Thymus (tissue), 11 donors: ENCODE measurements around the gene ASH1L. TPM values are rescaled to one million over a fixed set of nuclear protein-coding genes. Genes with fewer than 3 reads are reported as not detected.
A peak's percentile ranks its signal among the peaks of the same experiment; 100 is the strongest.

Experiments used
- DNase-seq, 9 donors: peaks; one replicate each; pipeline ENCODE4 v3.0.0-alpha.2; 2013; ENCODE audit warnings: low spot score in 9 of 9, low read depth in 6 of 9, missing footprints in 1 of 9
- H3K27ac ChIP-seq, 2 donors: one replicate each; pipeline ENCODE4 v1.5.1; 2013; ENCODE audit warnings: control low read depth in 1 of 2, low read depth in 1 of 2, low read length in 1 of 2, mild to moderate bottlenecking in 1 of 2, moderate library complexity in 1 of 2
- H3K27me3 ChIP-seq, 2 donors: one replicate each; pipeline ENCODE4 v1.5.1; 2013; ENCODE audit warnings: low read length in 1 of 2; ENCODE audit not compliant: control insufficient read depth in 2 of 2, insufficient read depth in 1 of 2
- H3K36me3 ChIP-seq, 2 donors: one replicate each; pipeline ENCODE4 v1.5.1; 2013; ENCODE audit warnings: low read length in 1 of 2, mild to moderate bottlenecking in 1 of 2, moderate library complexity in 1 of 2; ENCODE audit not compliant: control insufficient read depth in 2 of 2, insufficient read depth in 2 of 2
- H3K4me1 ChIP-seq, 2 donors: one replicate each; pipeline ENCODE4 v1.5.1; 2013; ENCODE audit warnings: low read length in 2 of 2; ENCODE audit not compliant: control insufficient read depth in 2 of 2, insufficient read depth in 2 of 2
- H3K4me3 ChIP-seq, 2 donors: one replicate each; pipeline ENCODE4 v1.5.1; 2013; ENCODE audit warnings: low read length in 2 of 2, control low read depth in 1 of 2, mild to moderate bottlenecking in 1 of 2
- H3K9me3 ChIP-seq, 2 donors: one replicate each; pipeline ENCODE4 v1.5.1; 2013; ENCODE audit warnings: low read length in 1 of 2, mild to moderate bottlenecking in 1 of 2; ENCODE audit not compliant: control insufficient read depth in 2 of 2, insufficient read depth in 1 of 2
- WGBS: extraction: QIAGEN DNeasy Blood & Tissue Kit; methylation state at CpG from one replicate; pipeline ENCODE4 v1.1.7; 2013; 5-methylcytosine and 5-hydroxymethylcytosine counted together
- polyA plus RNA-seq: library from polyadenylated mRNA; stranded (reverse); fragments of 200-250 nt; gene quantifications from one replicate; pipeline ENCODE4 v1.2.3, GENCODE V29; 2013
- total RNA-seq: library from RNA; stranded (reverse); fragments of 120-200 nt; gene quantifications from one replicate; pipeline ENCODE4 v1.2.4, GENCODE V29; 2013
- donor health status: healthy.

ASH1L gene
- total and polyA plus RNA-seq, 2 donors = 6.3 to 20.7 TPM

GRCh38 chr1:155320661-155321617 lies 241.7 kb downstream of the ASH1L start, which contains the start of gene RUSC1:
TSS of gene RUSC1 (plus strand) at chr1:155320894. CDS start at chr1:155321774, 880 bp downstream.
- peak within 1 kb of the TSS; percentile 49 to 56 for H3K4me3 ChIP-seq
- H3K27me3 ChIP-seq = peaks cover 0 to 30% of the 10 kb centered on the region in 2 donors
- H3K9me3 ChIP-seq = no peaks in the 10 kb centered on the region
- H3K4me1 ChIP-seq = peaks cover 8 to 52% of the 10 kb centered on the region in 2 donors
- peaks cover 17 to 19% of the 10 kb centered on the region in 2 donors for H3K36me3 ChIP-seq
- WGBS = 25% methylated on average over 51 of the region's 51 CpGs
- peak within 1 kb of the TSS in 1 of 2 donors; percentile 24 for H3K27ac ChIP-seq
- peak in 7 of 9 donors; percentile 47 to 86 (median 70) for DNase-seq

DNA sequence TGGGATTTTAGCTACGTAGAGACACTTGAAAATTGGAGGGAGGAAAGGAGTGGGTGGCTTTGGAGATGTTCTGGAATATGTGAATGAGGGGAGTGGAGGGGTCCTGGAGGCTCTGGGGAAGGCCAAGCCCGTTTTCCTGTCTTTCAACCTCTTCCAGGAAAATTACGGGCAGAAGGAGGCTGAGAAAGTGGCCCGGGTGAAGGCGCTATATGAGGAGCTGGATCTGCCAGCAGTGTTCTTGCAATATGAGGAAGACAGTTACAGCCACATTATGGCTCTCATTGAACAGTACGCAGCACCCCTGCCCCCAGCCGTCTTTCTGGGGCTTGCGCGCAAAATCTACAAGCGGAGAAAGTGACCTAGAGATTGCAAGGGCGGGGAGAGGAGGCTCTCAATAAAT lies 242.4 kb downstream of the ASH1L start:
- WGBS = 51% methylated on average over 11 of the region's 11 CpGs
- H3K27ac ChIP-seq = peak overlapping the region in 1 of 2 donors; percentile 23
- peaks cover 8 to 45% of the 10 kb centered on the region in 2 donors for H3K4me1 ChIP-seq
- no peaks in the 10 kb centered on the region for H3K9me3 ChIP-seq
- peak overlapping the region; percentile 49 to 56 for H3K4me3 ChIP-seq
- no peak for DNase-seq
- peaks cover 0 to 30% of the 10 kb centered on the region in 2 donors for H3K27me3 ChIP-seq
- H3K36me3 ChIP-seq = peaks cover 17 to 19% of the 10 kb centered on the region in 2 donors

DNA sequence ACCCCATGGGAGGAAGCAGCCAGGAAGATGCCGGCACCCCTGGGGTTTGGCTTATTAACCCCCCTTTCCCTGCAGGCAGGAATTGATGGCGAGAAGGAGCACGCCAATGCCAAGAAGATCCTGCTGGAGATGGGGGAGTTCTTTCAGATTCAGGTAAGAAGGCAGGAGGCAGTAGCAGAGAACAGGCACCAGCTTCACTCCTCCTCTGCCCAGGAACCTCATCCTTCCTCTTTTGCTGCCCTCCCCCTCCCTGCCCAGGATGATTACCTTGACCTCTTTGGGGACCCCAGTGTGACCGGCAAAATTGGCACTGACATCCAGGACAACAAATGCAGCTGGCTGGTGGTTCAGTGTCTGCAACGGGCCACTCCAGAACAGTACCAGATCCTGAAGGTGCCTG lies 243.1 kb downstream of the ASH1L start:
- 96% methylated on average over 5 of the region's 5 CpGs for WGBS
- H3K36me3 ChIP-seq = peaks cover 23 to 25% of the 10 kb centered on the region in 2 donors

DNA sequence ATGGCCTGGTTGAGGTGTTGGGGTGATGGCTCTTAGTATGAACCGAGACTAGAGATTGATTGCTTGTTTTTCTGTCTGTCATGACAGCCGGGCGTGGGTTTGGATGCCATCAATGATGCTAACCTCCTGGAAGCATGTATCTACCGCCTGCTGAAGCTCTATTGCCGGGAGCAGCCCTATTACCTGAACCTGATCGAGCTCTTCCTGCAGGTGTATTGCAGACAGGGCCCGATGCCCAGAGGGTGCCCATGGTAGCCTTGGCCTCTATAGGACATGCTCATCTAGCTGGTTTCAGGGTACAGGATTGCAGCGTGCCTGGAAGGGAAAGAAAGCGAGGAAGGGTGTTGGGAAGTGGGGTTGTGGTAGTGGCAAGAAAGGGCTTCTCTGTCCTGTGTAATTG lies 244.5 kb downstream of the ASH1L start:
- H3K4me3 ChIP-seq = no peak overlapping the region
- H3K36me3 ChIP-seq = peaks cover 34 to 36% of the 10 kb centered on the region in 2 donors
- WGBS = 97% methylated on average over 9 of the region's 9 CpGs
- no peak overlapping the region for H3K27ac ChIP-seq
- peaks cover 0 to 21% of the 10 kb centered on the region in 2 donors for H3K27me3 ChIP-seq
- peaks cover 8 to 30% of the 10 kb centered on the region in 2 donors for H3K4me1 ChIP-seq
- H3K9me3 ChIP-seq = no peaks in the 10 kb centered on the region
- DNase-seq = no peak

More for the DNA sequence above, 243.1 kb downstream of the ASH1L start:
- Histone ChIP-seq H3K27ac (no peak overlapping the region), H3K4me1 (peaks cover 8 to 38% of the 10 kb centered on the region in 2 donors), H3K27me3 (peaks cover 0 to 27% of the 10 kb centered on the region in 2 donors), H3K9me3 (no peaks in the 10 kb centered on the region), H3K4me3 (no peak overlapping the region)
- DNase-seq = no peak

DNA sequence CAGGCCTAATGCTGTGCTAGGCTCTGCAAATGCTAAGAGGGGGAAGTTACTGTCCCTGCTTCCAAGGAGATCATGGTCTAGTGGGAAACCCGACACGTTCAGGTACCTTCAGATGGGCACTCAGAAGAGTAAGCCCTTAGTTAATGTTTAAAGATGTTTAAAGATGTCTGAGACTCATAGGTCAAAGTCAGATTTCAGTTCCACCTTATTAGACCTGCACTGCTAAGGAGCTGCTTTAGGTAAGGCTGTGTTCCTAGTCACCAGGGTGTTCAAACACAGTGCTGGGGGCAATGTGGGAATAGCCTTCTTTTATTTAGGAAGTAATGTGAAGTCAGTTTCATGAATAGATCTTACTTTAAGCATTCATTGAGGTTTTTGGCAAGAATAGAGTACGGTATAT lies 245.7 kb downstream of the ASH1L start:
- no peaks in the 10 kb centered on the region for H3K9me3 ChIP-seq
- H3K4me1 ChIP-seq = peaks cover 3 to 20% of the 10 kb centered on the region in 2 donors
- H3K36me3 ChIP-seq = peaks cover 41 to 45% of the 10 kb centered on the region in 2 donors
- H3K27me3 ChIP-seq = peaks cover 0 to 11% of the 10 kb centered on the region in 2 donors
- H3K27ac ChIP-seq = no peak overlapping the region
- DNase-seq = no peak
- 98% methylated on average over 3 of the region's 3 CpGs for WGBS
- H3K4me3 ChIP-seq = no peak overlapping the region

DNA sequence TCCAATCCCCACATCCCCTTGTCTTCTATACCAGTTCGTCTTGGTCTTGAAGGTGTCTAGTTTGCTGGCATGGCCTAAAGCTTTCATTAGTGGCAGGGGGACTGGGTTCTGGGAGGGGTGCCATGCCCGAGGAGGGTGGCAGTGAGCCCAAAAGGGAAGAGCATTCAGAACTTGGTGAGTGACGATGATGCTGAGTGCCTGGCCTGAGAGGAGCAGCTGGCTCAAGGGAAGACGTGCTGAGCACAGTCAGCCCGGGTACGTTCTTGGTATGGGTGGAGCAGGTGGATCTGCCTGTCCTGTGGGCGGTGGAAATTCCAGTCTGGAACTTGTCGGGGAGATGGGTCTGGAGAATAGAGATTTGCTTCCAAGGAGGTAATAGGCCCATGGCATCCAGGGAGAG lies 249.3 kb downstream of the ASH1L start:
- WGBS = 96% methylated on average over 8 of the region's 8 CpGs
- Histone ChIP-seq H3K36me3 (peaks cover 41 to 44% of the 10 kb centered on the region in 2 donors), H3K27me3 (no peaks in the 10 kb centered on the region), H3K4me3 (no peak overlapping the region), H3K27ac (no peak overlapping the region), H3K9me3 (no peaks in the 10 kb centered on the region), H3K4me1 (peaks cover 6 to 17% of the 10 kb centered on the region in 2 donors)
- DNase-seq = no peak

DNA sequence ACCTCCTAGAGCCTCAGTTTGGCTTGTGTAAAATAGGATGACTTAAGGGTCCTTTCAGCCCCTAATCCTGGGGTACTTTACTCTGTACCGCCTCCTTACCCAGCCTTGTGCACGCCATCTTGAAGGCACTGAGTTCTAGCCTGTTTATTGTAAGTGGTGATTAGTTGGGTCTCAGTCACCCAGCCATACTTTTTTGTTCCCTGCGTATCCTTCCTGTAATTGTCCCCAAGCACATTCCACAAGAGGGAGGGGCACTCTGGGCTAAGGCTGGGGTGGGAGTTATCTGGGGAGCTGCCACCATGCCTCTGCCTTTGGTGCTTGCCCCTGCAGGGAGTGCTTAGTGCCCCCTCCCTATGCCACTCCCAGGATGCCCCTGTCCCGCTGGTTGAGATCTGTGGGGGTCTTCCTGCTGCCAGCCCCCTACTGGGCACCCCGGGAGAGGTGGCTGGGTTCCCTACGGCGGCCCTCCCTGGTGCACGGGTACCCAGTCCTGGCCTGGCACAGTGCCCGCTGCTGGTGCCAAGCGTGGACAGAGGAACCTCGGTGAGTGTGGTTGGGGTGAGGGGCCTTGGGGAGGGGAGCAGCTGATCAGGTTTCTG lies 253.1 kb downstream of the ASH1L start:
- H3K9me3 ChIP-seq = no peaks in the 10 kb centered on the region
- H3K36me3 ChIP-seq = peaks cover 29% of the 10 kb centered on the region in 2 donors
- WGBS = 15% methylated on average over 11 of the region's 11 CpGs
- H3K27ac ChIP-seq = peak overlapping the region; percentile 15 to 94
- H3K27me3 ChIP-seq = no peaks in the 10 kb centered on the region
- peak overlapping the region; percentile 83 to 97 for H3K4me3 ChIP-seq
- no peak for DNase-seq
- H3K4me1 ChIP-seq = peaks cover 6 to 26% of the 10 kb centered on the region in 2 donors

DNA sequence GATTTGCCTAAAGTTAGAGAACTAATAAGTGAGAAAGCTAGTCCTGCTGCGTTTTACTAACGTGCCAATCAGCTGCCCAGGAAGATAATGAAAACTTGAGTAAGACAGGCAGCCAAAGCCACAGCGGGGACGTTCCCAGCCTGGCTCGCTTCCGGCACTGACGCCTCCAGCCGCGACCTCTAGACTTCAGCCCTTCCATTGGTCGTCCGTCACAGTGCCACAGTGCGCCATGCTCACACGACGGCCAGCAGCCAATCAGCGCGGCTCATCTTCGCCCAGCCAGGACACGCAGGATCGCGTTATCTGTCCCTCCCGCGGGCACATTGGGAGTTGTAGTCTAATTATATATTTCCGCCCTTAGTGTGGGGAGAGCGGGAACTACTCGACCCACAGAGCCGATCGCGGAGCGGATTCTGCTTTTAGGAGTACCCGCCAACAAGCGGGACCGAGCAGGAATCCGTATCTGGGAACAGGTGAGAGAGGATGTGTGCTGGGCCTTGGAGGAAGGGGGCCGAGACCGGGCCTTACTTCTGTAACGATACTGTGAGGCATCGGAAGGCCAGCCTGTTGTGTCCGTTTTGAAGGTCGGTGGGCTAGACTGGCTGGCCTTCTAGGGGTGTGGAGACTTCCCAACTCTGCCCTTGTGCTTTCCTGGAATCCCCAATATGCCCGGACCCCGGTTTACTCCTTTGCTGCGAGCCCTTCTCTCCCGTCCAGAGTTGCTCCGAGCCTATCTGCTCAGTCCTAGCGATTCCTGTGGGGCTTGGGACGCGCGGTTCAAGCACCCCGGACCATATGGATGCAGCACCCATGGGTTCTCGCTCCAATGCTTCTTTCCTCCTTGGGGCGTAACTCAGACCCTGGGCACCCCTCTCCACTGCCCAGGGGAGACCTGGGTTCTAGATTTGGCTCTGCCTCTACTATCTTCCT lies 253.8 kb downstream of the ASH1L start, which contains the start of gene FDPS:
TSS of gene FDPS (plus strand) at position 374 of the 930 bp plus-strand sequence. CDS start 924 bp downstream, outside the sequence.
- H3K4me1 ChIP-seq = peaks cover 6 to 26% of the 10 kb centered on the region in 2 donors
- peak within 1 kb of the TSS; percentile 83 to 97 for H3K4me3 ChIP-seq
- WGBS = under 1% methylated on average over 51 of the region's 51 CpGs
- no peaks in the 10 kb centered on the region for H3K27me3 ChIP-seq
- H3K36me3 ChIP-seq = peaks cover 23 to 25% of the 10 kb centered on the region in 2 donors
- peaks cover 0 to 2% of the 10 kb centered on the region in 2 donors for H3K9me3 ChIP-seq
- H3K27ac ChIP-seq = peak within 1 kb of the TSS; percentile 93 to 94
- peak; percentile 89 to 99 (median 96) for DNase-seq
